Measurements from ENCODE around the gene SCGB1C2.
"Not testable (repeated sequence)": the region's sequence is repeated elsewhere in the genome, so short reads cannot be mapped to it uniquely, and the experiment has no call there.

- TF ChIP-seq CTCF, POLR2A (IDR thresholded peaks at IDR 0.05): not testable (repeated sequence)
Observed at GRCh38 chr17:133932-134331, 3.4 kb upstream of the SCGB1C2 start.
